Esophagus muscularis mucosa (tissue), 4 donors: ENCODE results near the gene TRAF5.

Experiments used
- CTCF ChIP-seq, 3 experiments: fragments of 200-600 bp in 2 of 3; fragments of 450-650 bp in 1 of 3; sonication (generic) in 2 of 3; IDR thresholded peaks; one replicate each; pipeline ENCODE4 v1.5.1; 2017 to 2019; ENCODE audit warnings: antibody characterized with exemption in 3 of 3, mild to moderate bottlenecking in 2 of 3, moderate library complexity in 1 of 3
- EP300 ChIP-seq: sonication (generic); formaldehyde crosslinking; IDR thresholded peaks from one replicate; pipeline ENCODE4 v1.6.1; 2017; ENCODE audit warnings: antibody characterized with exemption
- POLR2A ChIP-seq: fragments of 450-650 bp; IDR thresholded peaks from one replicate; pipeline ENCODE4 v1.6.1; 2017; ENCODE audit warnings: antibody characterized with exemption, moderate library complexity, mild to moderate bottlenecking, low read depth
- POLR2AphosphoS5 ChIP-seq, 2 donors: sonication (generic); formaldehyde crosslinking; IDR thresholded peaks; one replicate each; pipeline ENCODE4 v1.6.1; 2017; ENCODE audit warnings: antibody characterized with exemption in 2 of 2

DNA sequence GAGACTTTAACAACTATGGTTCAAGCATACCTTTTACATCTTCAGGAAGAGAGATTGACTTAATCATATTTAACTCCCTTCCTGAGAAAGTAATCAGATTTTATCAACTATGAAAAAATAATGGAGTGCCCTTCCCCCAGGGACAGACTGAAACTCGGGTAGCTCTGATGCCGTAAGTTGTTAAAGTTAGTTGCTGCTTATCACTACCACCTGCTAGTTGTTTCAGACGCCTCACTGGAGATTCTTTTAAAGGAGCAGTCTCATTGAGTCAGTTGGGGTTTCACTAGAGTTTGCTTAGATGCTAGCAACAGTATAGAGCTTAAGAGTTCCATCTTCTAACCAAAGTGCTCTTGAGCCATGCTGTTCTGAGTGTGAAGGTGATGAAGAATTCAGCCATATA lies 17.0 kb upstream of the TRAF5 start:
- TF ChIP-seq CTCF (IDR thresholded peaks at IDR 0.05) = no peak
- TF ChIP-seq POLR2AphosphoS5 (IDR thresholded peaks at IDR 0.05) = no peak
- no peak for TF ChIP-seq EP300
- no peak for TF ChIP-seq POLR2A
